Smooth muscle cell of the pulmonary artery (primary cell): Measurements from ENCODE around the gene ABTB1. TPM values are rescaled to one million over a fixed set of nuclear protein-coding genes. Genes with fewer than 3 reads are reported as not detected.

Experiments used
- total RNA-seq: library from RNA; depleted of rRNA; stranded (reverse); fragments of >200 nt; gene quantifications from 2 replicates; pipeline ENCODE4 v1.2.3, GENCODE V29; 2014

ABTB1 gene
- total RNA-seq, result 15.4 and 21.1 TPM in 2 replicates

GRCh38 chr3:127672429-127673190 lies at the start of gene ABTB1:
Gene ABTB1 (plus strand): TSS chr3:127672952. CDS start chr3:127673026, 74 bp downstream.

DNA sequence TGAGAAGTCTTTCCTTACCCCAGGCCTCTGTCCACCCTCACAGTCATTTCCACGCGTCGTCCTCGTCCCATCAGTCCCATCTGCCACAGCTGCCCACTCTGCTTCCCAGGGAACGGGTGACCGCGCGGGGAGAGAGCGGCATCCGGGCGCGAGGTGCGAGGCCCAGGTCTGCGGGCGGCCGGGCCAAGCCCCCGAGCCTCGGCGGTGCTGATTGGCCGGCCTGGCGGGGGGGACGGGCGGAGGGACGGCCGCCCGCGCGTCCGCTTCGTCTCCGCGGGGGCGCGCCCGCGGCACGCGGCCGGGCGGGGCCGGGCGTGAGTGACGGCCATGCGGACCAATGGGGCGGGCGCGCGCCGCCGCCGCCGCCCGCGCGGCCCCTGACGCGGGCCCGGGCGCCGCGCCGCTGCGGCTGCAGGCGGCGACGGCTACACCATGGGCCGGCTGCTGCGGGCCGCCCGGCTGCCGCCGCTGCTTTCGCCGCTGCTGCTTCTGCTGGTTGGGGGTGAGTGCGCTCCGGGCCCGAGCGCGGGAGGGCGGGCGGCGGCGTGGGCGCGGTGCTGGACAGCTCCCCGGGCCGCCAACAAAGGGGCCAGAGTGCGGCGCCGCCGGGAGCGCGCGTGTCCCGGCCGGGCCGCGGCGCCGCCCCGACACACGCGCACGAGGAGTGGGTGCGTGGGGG lies 43.8 kb upstream of the ABTB1 start, which contains the start of gene PODXL2:
PODXL2 (plus strand) TSS at position 398 of the 679 bp plus-strand sequence; CDS start at position 433, 35 bp downstream.

Other genes with a start within 250 kb of the ABTB1 start
- gene TPRA1, start 82.2 kb upstream of the ABTB1 start, total RNA-seq, result 43.3 and 49.5 TPM in 2 replicates
- 24.2 and 25.5 TPM in 2 replicates for gene MCM2, start 74.5 kb upstream of the ABTB1 start, total RNA-seq
- 5.4 and 6.5 TPM in 2 replicates for gene PODXL2, start 43.8 kb upstream of the ABTB1 start, total RNA-seq
- gene MGLL, start 149.6 kb downstream of the ABTB1 start, total RNA-seq, result 77.0 and 77.5 TPM in 2 replicates
- gene KBTBD12, start 242.3 kb downstream of the ABTB1 start, total RNA-seq, result 0.03 TPM in 1 of 2 replicates, not detected in the other